Peyer's patch (tissue), 4 donors: ENCODE measurements around the gene PRDM15. TPM values are rescaled to one million over a fixed set of nuclear protein-coding genes. Genes with fewer than 3 reads are reported as not detected.

Source experiments
- DNase-seq, 3 donors: peaks; one replicate each; pipeline ENCODE4 v3.0.0-alpha.2; 2017 to 2019
- H3K27ac ChIP-seq, 4 donors: fragments of 200-600 bp; sonication (generic); one replicate each; pipeline ENCODE4 v1.5.1; 2016 to 2019
- H3K27me3 ChIP-seq, 2 donors: fragments of 200-600 bp; sonication (generic); one replicate each; pipeline ENCODE4 v1.5.1; 2019
- H3K36me3 ChIP-seq, 3 donors: fragments of 200-600 bp; sonication (generic); one replicate each; pipeline ENCODE4 v1.5.1; 2016 to 2019
- H3K4me1 ChIP-seq, 4 donors: fragments of 200-600 bp; sonication (generic); one replicate each; pipeline ENCODE4 v1.5.1; 2016 to 2019
- H3K4me3 ChIP-seq, 4 donors: fragments of 200-600 bp; sonication (generic); 1 replicate in 3 of 4; 2 replicates in 1 of 4; pipeline ENCODE4 v1.5.1; 2016 to 2019; ENCODE audit warnings: mild to moderate bottlenecking in 1 of 4
- H3K9me3 ChIP-seq, 4 donors: fragments of 200-600 bp; sonication (generic); one replicate each; pipeline ENCODE4 v1.5.1; 2016 to 2019; ENCODE audit warnings: mild to moderate bottlenecking in 1 of 4
- POLR2A ChIP-seq, 2 donors: fragments of 450-650 bp; IDR thresholded peaks; one replicate each; pipeline ENCODE4 v1.5.1; 2017; ENCODE audit warnings: antibody characterized with exemption in 2 of 2, mild to moderate bottlenecking in 2 of 2, moderate library complexity in 2 of 2
- total RNA-seq, 4 donors: library from RNA; depleted of rRNA; stranded (reverse); fragments of >200 nt; gene quantifications; one replicate each; pipeline ENCODE4 v1.1.0, GENCODE V29; 2016
- TF ChIP-seq, protein P1 (sequence below), 6 experiments: fragments of 450-650 bp in 4 of 6; fragments of 200-600 bp in 2 of 6; sonication (generic) in 1 of 6; IDR thresholded peaks; one replicate each; pipeline ENCODE4 v1.5.1; 2017 to 2019; ENCODE audit warnings: antibody characterized with exemption in 6 of 6, mild to moderate bottlenecking in 3 of 6, moderate library complexity in 1 of 6

The PRDM15 gene
- total RNA-seq, 4 donors from 2014 or later = 9.3 to 47.9 (median 16.9) TPM

DNA sequence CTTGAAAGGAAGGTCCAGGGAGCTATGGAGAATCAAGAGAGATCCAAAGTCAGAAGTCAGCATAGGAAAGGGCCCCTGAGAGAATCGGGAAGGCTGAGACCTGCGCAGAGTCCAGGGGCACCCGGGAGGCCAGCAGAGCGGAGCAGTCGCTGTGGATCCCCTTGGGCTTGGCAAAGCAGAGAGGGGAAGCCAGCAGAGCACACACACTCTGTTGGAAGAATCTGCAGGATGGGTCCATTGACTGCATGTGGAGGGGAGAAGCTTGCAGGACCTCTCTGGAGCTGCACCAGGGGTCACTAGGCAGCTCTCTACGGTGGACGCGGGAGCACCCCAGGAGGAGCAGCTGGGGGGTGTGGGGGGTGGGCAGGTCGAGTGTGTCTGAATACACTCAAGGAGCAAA is 118.7 kb downstream of the PRDM15 start:
- H3K36me3 ChIP-seq = peaks cover 0 to 12% (median 0%) of the 10 kb centered on the region in 3 donors

GRCh38 chr21:41759926-41760325 is 119.2 kb downstream of the PRDM15 start:
- Histone ChIP-seq H3K4me3 (no peak overlapping the region), H3K36me3 (peaks cover 0 to 15% (median 0%) of the 10 kb centered on the region in 3 donors), H3K4me1 (peaks cover 0 to 27% (median 2%) of the 10 kb centered on the region in 4 donors), H3K27ac (no peak overlapping the region), H3K27me3 (peaks cover 0 to 6% of the 10 kb centered on the region in 2 donors), H3K9me3 (no peaks in the 10 kb centered on the region)
- no peak for TF ChIP-seq POLR2A (IDR thresholded peaks at IDR 0.05)
- TF ChIP-seq, protein P1, sequence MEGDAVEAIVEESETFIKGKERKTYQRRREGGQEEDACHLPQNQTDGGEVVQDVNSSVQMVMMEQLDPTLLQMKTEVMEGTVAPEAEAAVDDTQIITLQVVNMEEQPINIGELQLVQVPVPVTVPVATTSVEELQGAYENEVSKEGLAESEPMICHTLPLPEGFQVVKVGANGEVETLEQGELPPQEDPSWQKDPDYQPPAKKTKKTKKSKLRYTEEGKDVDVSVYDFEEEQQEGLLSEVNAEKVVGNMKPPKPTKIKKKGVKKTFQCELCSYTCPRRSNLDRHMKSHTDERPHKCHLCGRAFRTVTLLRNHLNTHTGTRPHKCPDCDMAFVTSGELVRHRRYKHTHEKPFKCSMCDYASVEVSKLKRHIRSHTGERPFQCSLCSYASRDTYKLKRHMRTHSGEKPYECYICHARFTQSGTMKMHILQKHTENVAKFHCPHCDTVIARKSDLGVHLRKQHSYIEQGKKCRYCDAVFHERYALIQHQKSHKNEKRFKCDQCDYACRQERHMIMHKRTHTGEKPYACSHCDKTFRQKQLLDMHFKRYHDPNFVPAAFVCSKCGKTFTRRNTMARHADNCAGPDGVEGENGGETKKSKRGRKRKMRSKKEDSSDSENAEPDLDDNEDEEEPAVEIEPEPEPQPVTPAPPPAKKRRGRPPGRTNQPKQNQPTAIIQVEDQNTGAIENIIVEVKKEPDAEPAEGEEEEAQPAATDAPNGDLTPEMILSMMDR (IDR thresholded peaks at IDR 0.05) = no peak
- no peak for DNase-seq

More for the DNA sequence above, 118.7 kb downstream of the PRDM15 start:
- Histone ChIP-seq H3K9me3 (no peaks in the 10 kb centered on the region), H3K4me1 (peaks cover 0 to 27% (median 2%) of the 10 kb centered on the region in 4 donors), H3K27ac (no peak overlapping the region), H3K4me3 (no peak overlapping the region), H3K27me3 (peaks cover 0 to 6% of the 10 kb centered on the region in 2 donors)
- no peak for TF ChIP-seq POLR2A (IDR thresholded peaks at IDR 0.05)
- TF ChIP-seq, protein P1 (IDR thresholded peaks at IDR 0.05) = no peak
- peak in 1 of 3 donors; percentile 36 for DNase-seq

- no peak overlapping the region for H3K4me3 ChIP-seq
- peaks cover 0 to 20% (median 0%) of the 10 kb centered on the region in 3 donors for H3K36me3 ChIP-seq
- H3K9me3 ChIP-seq = no peaks in the 10 kb centered on the region
- H3K27ac ChIP-seq = no peak overlapping the region
- TF ChIP-seq POLR2A (IDR thresholded peaks at IDR 0.05) = no peak
- TF ChIP-seq, protein P1 (IDR thresholded peaks at IDR 0.05) = no peak
- DNase-seq = peak in 1 of 3 donors; percentile 46
- H3K27me3 ChIP-seq = peaks cover 0 to 5% of the 10 kb centered on the region in 2 donors
- peaks cover 0 to 27% (median 2%) of the 10 kb centered on the region in 4 donors for H3K4me1 ChIP-seq
These were observed 119.8 kb downstream of the PRDM15 start for GRCh38 chr21:41759214-41759840.

GRCh38 chr21:41758550-41758949 is 120.6 kb downstream of the PRDM15 start:
- peak in 1 of 3 donors; percentile 7 for DNase-seq
- no peak overlapping the region for H3K4me3 ChIP-seq
- TF ChIP-seq, protein P1 (IDR thresholded peaks at IDR 0.05) = no peak
- no peak for TF ChIP-seq POLR2A (IDR thresholded peaks at IDR 0.05)
- H3K4me1 ChIP-seq = peaks cover 0 to 20% (median 2%) of the 10 kb centered on the region in 4 donors
- peaks cover 0 to 22% (median 0%) of the 10 kb centered on the region in 3 donors for H3K36me3 ChIP-seq
- H3K27me3 ChIP-seq = no peaks in the 10 kb centered on the region
- H3K9me3 ChIP-seq = no peaks in the 10 kb centered on the region
- H3K27ac ChIP-seq = no peak overlapping the region

DNA sequence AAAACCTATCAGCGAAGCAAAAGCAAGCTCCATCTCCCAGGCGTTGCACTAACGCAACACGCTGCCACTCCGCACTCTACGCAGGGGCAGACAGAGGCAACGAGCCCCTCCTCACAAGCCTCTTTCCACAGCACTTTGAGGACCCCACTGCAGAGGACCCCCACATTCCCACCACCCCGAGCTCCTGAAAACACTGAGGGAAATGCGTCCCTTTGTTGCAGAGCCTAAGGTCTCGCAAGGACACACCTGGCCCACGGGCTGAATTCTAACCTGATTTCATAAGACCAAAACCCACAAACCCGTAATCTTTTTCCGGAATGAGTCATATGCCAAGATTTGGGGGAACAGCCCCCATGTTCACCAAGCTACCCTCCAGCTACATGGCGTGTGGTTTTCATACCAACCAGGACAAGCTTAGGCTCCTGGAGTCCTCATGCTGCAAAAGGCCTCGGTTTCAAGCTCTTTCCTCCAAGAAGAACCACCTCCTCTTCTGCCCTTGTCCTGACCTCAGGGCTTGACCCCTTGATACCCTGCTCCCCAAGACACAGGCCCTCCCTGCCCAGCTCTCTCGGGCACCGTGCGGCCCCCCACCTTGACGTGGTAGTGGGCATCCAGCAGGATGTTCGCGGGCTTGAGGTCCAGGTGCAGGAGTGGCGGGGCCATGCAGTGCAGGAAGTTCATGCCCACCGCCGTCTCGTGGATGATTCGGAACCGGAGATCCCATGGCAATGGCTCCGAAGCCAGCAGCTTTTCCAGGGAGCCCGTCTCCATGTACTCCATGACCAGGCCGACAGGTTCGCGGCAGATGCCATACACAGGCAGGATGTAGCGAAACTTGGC is 123.0 kb downstream of the PRDM15 start:
- no peak overlapping the region for H3K4me3 ChIP-seq
- no peak overlapping the region for H3K27ac ChIP-seq
- peak in 1 of 3 donors; percentile 30 for DNase-seq
- no peaks in the 10 kb centered on the region for H3K9me3 ChIP-seq
- no peak for TF ChIP-seq POLR2A (IDR thresholded peaks at IDR 0.05)
- TF ChIP-seq, protein P1 (IDR thresholded peaks at IDR 0.05) = no peak
- peaks cover 0 to 12% (median under 1%) of the 10 kb centered on the region in 4 donors for H3K4me1 ChIP-seq
- H3K27me3 ChIP-seq = no peaks in the 10 kb centered on the region
- H3K36me3 ChIP-seq = peaks cover 0 to 22% (median 0%) of the 10 kb centered on the region in 3 donors
